Measurements from ENCODE around the gene HIPK3. TPM values are rescaled to one million over a fixed set of nuclear protein-coding genes. Genes with fewer than 3 reads are reported as not detected.
A peak's percentile ranks its signal among the peaks of the same experiment; 100 is the strongest.

Gene HIPK3
- total RNA-seq, 1 donor from 2014 or later, result 50.7 TPM

DNA sequence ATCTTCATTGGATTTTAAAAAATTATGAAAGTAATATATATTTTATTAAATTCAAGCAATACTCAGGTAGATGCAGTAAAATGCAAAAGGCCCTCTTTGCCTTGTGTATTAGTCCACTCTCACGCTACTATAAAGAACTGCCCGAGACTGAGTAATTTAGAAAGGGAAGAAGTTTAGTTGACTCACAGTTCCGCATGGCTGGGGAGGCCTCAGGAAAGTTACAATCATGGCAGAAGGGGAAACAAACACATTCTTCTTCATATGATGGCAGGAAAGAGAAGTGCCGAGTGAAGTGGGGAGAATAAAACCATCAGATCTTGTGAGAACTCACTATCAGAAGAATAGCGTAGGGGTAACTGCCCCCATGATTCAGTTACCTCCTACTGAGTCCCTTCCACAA is 130.8 kb downstream of the HIPK3 start:
- ChIA-PET CTCF (no interaction called here), POLR2A (no interaction called here)
- no peak for DNase-seq
- no peaks in the 10 kb centered on the region for H3K36me3 Mint-ChIP-seq (ENCODE audit: low read depth)
- peaks cover 31% of the 10 kb centered on the region for H3K4me1 Mint-ChIP-seq
- H3K4me3 Mint-ChIP-seq, result peak overlapping the region; percentile 41
- peak; percentile 72 for ATAC-seq (ENCODE audit: low read depth)
- TF ChIP-seq, protein P1, sequence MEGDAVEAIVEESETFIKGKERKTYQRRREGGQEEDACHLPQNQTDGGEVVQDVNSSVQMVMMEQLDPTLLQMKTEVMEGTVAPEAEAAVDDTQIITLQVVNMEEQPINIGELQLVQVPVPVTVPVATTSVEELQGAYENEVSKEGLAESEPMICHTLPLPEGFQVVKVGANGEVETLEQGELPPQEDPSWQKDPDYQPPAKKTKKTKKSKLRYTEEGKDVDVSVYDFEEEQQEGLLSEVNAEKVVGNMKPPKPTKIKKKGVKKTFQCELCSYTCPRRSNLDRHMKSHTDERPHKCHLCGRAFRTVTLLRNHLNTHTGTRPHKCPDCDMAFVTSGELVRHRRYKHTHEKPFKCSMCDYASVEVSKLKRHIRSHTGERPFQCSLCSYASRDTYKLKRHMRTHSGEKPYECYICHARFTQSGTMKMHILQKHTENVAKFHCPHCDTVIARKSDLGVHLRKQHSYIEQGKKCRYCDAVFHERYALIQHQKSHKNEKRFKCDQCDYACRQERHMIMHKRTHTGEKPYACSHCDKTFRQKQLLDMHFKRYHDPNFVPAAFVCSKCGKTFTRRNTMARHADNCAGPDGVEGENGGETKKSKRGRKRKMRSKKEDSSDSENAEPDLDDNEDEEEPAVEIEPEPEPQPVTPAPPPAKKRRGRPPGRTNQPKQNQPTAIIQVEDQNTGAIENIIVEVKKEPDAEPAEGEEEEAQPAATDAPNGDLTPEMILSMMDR (IDR thresholded peaks at IDR 0.05), result no peak
- peak overlapping the region; percentile 55 for H3K27ac Mint-ChIP-seq
- no peaks in the 10 kb centered on the region for H3K9me3 Mint-ChIP-seq
- intact Hi-C loops (cut with micrococcal nuclease), result loop anchor here (1.0 kb wide), 1 partner anchor 8 kb away; no protein-coding TSS in a partner anchor
- no peaks in the 10 kb centered on the region for H3K27me3 Mint-ChIP-seq

DNA sequence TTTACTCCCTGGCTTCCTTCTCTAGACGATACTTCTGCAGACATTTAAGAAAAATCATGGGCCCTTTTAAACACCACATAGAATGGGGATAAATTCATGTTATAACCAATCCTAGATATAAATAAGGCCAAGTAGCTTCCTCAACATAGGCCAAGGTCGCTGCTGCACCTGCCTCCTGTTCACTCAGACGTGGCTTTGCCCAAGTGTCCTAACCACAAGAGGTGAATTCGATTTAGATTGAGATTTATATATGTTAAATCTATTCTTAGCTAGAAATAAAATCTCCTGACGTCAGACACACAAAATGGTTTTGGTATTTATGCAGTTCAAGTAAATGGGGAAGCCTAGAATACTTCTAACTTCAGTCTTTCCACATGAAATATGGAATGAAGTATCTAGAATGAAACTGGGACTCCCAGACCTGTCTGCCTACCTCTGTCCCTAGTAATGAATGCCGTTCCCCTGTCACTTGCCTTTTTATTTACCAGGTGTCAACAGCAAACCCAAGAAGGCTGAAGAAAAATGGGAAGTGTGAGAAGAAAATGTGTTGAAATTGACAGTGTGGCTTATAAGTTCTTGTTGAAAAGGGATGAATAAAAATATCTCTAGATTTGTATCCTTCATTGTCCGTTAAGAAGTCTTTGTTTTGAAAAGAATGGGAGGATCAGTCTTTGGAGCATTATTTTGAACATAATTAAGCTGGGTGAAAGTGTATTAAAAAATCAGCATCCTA is 131.8 kb downstream of the HIPK3 start:
- ATAC-seq (ENCODE audit: low read depth) (no peak), DNase-seq (no peak)
- Mint-ChIP-seq H3K27me3 (no peaks in the 10 kb centered on the region), H3K4me3 (peak overlapping the region; percentile 30), H3K36me3 (ENCODE audit: low read depth) (no peaks in the 10 kb centered on the region), H3K4me1 (peaks cover 31% of the 10 kb centered on the region), H3K27ac (peak overlapping the region; percentile 55), H3K9me3 (no peaks in the 10 kb centered on the region)
- TF ChIP-seq, protein P1 (IDR thresholded peaks at IDR 0.05), result no peak
- intact Hi-C loops (cut with micrococcal nuclease), result loop anchor here (1.0 kb wide), 1 partner anchor 9 kb away; no protein-coding TSS in a partner anchor
- ChIA-PET POLR2A (interaction anchor here (0.8 to 1.3 kb wide), 2 partner anchors 9 to 36 kb away, joined by 3 to 4 read pairs; no protein-coding TSS in a partner anchor), CTCF (interaction anchor here (2.2 kb wide), 1 partner anchor 354 kb away, joined by 8 read pairs; no protein-coding TSS in a partner anchor)

DNA sequence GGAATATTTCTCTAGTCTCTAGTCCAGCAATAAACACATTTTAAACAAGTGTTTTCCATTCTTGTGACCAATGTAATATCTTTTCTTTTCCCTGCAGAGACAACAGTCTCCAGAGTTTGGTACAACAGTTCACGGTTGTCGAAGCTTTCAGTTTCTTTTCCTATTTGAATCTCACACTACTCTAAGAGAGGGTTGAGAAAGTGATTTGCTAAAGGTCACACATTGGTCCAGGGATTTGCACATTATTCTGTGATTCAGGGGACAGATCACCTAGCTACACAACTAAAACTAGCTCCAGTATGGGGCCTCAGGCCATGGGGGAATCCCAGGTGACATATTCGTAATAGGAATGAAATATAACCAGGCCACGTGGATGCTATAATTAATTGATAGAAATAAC is 132.5 kb downstream of the HIPK3 start:
- DNase-seq, result no peak
- ChIA-PET POLR2A (interaction anchor here (0.8 to 1.3 kb wide), 2 partner anchors 9 to 35 kb away, joined by 3 to 4 read pairs; no protein-coding TSS in a partner anchor), CTCF (interaction anchor here (2.2 kb wide), 1 partner anchor 353 kb away, joined by 8 read pairs; no protein-coding TSS in a partner anchor)
- intact Hi-C loops (cut with micrococcal nuclease), result no loop called here
- no peak for ATAC-seq (ENCODE audit: low read depth)
- Mint-ChIP-seq H3K4me3 (peak overlapping the region; percentile 30), H3K27me3 (no peaks in the 10 kb centered on the region), H3K27ac (peak overlapping the region; percentile 55), H3K4me1 (peaks cover 31% of the 10 kb centered on the region), H3K36me3 (ENCODE audit: low read depth) (no peaks in the 10 kb centered on the region), H3K9me3 (no peaks in the 10 kb centered on the region)
- TF ChIP-seq, protein P1 (IDR thresholded peaks at IDR 0.05), result no peak

DNA sequence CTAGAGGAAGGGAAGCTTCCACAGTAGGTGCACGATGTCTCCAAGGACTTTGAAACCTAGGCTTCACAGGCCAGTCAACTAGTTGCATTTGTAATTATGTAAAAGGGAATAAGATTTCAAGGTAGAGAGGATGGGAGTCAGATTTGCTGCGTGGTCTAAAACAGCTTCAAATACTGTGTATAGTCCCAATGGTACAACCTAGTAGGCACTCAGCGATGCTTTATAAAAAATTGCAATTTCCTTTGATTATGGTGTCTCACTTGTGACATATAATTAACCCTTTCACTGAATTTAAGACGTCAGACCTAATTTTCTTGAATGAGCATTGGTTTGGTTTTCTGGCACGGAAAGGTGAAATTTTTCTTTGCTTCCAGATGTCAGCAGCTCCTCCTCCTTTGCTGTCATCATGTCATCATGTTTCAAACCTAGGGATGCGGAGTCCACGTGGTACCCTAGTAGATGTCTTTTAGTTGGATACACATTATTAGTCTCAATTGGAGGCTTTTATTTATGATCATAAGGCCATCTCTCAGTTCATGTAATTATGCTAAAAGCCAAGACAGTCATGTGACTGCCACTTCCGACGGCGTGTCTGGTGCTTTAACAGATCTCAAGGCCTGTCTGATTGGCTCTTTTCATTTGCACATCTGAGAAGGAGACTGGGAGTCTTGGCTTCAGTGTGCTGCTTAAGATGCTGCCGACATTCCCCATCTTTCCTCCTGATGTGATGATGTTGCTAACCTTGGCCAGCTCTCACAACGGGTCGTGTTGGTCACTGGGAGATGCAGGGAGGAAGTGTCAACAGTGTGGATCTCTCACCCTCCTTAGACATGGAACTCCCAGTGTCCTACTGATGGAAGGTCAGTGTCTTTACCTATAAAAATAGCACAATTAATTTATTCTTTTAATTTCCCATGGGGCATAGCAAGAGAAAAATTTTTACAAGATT is 134.0 kb downstream of the HIPK3 start:
- no peak for ATAC-seq (ENCODE audit: low read depth)
- intact Hi-C loops (cut with micrococcal nuclease), result no loop called here
- H3K4me1 Mint-ChIP-seq, result peaks cover 31% of the 10 kb centered on the region
- no peak overlapping the region for H3K27ac Mint-ChIP-seq
- ChIA-PET POLR2A (no interaction called here), CTCF (no interaction called here)
- no peak for DNase-seq
- TF ChIP-seq, protein P1 (IDR thresholded peaks at IDR 0.05), result no peak
- H3K27me3 Mint-ChIP-seq, result peaks cover 2% of the 10 kb centered on the region
- H3K9me3 Mint-ChIP-seq, result no peaks in the 10 kb centered on the region
- no peaks in the 10 kb centered on the region for H3K36me3 Mint-ChIP-seq (ENCODE audit: low read depth)
- H3K4me3 Mint-ChIP-seq, result no peak overlapping the region

DNA sequence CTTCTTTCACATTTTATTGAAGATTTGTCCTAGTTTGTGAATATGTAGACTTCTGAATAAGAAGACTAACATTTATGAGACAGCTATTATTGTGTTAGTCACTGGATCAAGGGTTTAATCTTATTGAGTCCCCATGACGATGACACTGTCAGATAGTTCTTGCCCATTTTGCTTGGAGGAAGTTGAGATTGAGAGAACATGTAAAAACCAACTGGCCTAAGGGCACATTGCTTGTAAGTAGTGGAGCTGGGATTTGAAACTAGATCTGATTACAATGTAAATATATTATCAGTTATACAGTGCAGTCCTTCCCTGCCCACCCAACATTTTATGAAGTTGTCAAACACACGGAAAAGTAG is 134.7 kb downstream of the HIPK3 start:
- H3K9me3 Mint-ChIP-seq, result no peaks in the 10 kb centered on the region
- POLR2A ChIA-PET, result no interaction called here
- DNase-seq, result no peak
- intact Hi-C loops (cut with micrococcal nuclease), result no loop called here
- no peak overlapping the region for H3K27ac Mint-ChIP-seq
- H3K4me1 Mint-ChIP-seq, result peaks cover 29% of the 10 kb centered on the region
- TF ChIP-seq, protein P1 (IDR thresholded peaks at IDR 0.05), result no peak
- no peak for ATAC-seq (ENCODE audit: low read depth)
- H3K4me3 Mint-ChIP-seq, result no peak overlapping the region
- peaks cover 3% of the 10 kb centered on the region for H3K27me3 Mint-ChIP-seq
- CTCF ChIA-PET, result no interaction called here
- H3K36me3 Mint-ChIP-seq (ENCODE audit: low read depth), result no peaks in the 10 kb centered on the region
